ENCODE data around the gene LPCAT2.

The LPCAT2 gene

DNA sequence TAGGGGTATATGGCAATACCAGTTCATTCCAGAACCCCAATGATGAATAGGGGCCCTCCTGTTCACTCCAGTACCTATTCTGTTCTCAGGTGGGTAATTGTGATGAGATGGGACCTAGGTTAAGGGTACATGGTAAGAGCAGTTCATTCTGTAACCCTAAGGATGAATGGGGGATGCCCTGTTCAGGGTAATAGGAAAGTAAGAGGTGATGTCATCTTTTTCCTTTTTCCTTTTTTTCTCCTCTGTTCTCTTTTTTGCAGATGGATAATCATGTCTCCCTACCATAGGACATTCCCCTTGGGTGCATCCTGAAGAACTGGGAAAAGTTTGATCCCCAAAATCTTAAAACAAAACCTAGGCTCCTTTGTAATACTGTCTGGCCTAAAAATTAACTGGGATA lies 121.9 kb downstream of the LPCAT2 start:
- CTCF ChIA-PET = no interaction called here

DNA sequence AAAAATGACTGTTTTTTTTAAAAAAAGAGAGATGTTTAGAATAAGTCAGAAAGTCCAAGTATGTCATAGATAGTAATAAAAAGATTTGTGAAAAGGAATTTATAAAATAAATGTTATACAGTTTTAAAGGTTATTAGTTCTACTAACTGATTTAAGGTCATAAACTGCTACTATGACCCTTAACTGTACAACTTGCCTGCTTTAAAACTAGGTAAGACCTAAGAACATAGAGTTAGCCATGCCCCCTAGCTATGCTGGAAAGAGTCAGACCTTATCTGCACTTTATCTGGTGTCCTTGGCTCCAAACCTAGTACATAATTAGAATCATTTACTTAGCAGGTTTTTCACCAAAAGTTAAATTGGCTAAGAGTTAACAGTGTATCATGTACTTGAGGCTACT lies 123.4 kb downstream of the LPCAT2 start:
- POLR2A ChIA-PET = no interaction called here
- TF ChIP-seq CTBP1 (IDR thresholded peaks at IDR 0.05; ENCODE audit: borderline replicate concordance) (no peak), SUZ12 (IDR thresholded peaks at IDR 0.05) (no peak), HDGF (IDR thresholded peaks at IDR 0.05; ENCODE audit: borderline replicate concordance) (no peak), SP1 (IDR thresholded peaks at IDR 0.05) (no peak), ARNT (IDR thresholded peaks at IDR 0.05) (no peak), FOXM1 (IDR thresholded peaks at IDR 0.05; ENCODE audit: borderline replicate concordance) (no peak), TARDBP (IDR thresholded peaks at IDR 0.05) (no peak), NFRKB (IDR thresholded peaks at IDR 0.05) (no peak), L3MBTL2 (conservative IDR thresholded peaks at IDR 0.05) (no peak)
- TF ChIP-seq, protein P1, sequence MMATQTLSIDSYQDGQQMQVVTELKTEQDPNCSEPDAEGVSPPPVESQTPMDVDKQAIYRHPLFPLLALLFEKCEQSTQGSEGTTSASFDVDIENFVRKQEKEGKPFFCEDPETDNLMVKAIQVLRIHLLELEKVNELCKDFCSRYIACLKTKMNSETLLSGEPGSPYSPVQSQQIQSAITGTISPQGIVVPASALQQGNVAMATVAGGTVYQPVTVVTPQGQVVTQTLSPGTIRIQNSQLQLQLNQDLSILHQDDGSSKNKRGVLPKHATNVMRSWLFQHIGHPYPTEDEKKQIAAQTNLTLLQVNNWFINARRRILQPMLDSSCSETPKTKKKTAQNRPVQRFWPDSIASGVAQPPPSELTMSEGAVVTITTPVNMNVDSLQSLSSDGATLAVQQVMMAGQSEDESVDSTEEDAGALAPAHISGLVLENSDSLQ (IDR thresholded peaks at IDR 0.05) = no peak
- CTCF ChIA-PET = no interaction called here
- DNase-seq (ENCODE audit: extremely low spot score) = no peak

More for the DNA sequence above, 121.9 kb downstream of the LPCAT2 start:
- POLR2A ChIA-PET = no interaction called here
- TF ChIP-seq, protein P1 (IDR thresholded peaks at IDR 0.05) = no peak
- TF ChIP-seq FOXA1 (IDR thresholded peaks at IDR 0.05) (no peak), ARNT (IDR thresholded peaks at IDR 0.05) (no peak), BHLHE40 (IDR thresholded peaks at IDR 0.05; ENCODE audit: borderline replicate concordance) (no peak), L3MBTL2 (conservative IDR thresholded peaks at IDR 0.05) (no peak), CTBP1 (IDR thresholded peaks at IDR 0.05; ENCODE audit: borderline replicate concordance) (no peak), FOXK2 (IDR thresholded peaks at IDR 0.05) (no peak), SUZ12 (IDR thresholded peaks at IDR 0.05) (no peak), NFRKB (IDR thresholded peaks at IDR 0.05) (no peak), HDGF (IDR thresholded peaks at IDR 0.05; ENCODE audit: borderline replicate concordance) (no peak), SP1 (IDR thresholded peaks at IDR 0.05) (no peak), ZNF384 (IDR thresholded peaks at IDR 0.05) (no peak), ELF4 (IDR thresholded peaks at IDR 0.05) (no peak)
- no peak for DNase-seq (ENCODE audit: extremely low spot score)

DNA sequence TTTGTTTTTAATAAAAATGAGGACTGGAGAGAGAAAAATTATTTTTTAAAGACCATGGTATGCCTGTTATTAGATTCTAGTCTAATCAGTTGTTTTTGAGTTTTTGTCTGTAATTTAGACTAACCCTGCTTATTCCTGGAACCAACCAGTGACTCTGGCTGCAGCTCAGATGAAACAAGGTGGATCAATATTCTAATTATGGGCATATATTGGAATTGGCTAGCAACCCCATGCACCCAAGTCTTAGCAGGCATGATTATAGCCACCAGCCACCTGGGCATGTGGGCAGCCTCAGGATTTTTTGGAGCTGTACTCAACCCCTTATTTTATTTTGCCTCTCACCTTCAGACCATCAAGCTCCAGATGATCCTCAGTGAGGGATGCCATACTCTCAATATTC lies 125.3 kb downstream of the LPCAT2 start:
- DNase-seq (ENCODE audit: extremely low spot score) = no peak
- ChIA-PET CTCF (no interaction called here), POLR2A (no interaction called here)
- TF ChIP-seq ARNT (IDR thresholded peaks at IDR 0.05) (no peak), SP1 (IDR thresholded peaks at IDR 0.05) (no peak), CTBP1 (IDR thresholded peaks at IDR 0.05; ENCODE audit: borderline replicate concordance) (no peak), NFRKB (IDR thresholded peaks at IDR 0.05) (no peak), HDGF (IDR thresholded peaks at IDR 0.05; ENCODE audit: borderline replicate concordance) (no peak), SUZ12 (IDR thresholded peaks at IDR 0.05) (no peak), FOXK2 (IDR thresholded peaks at IDR 0.05) (no peak), LEF1 (IDR thresholded peaks at IDR 0.05; ENCODE audit: borderline replicate concordance) (no peak), TARDBP (IDR thresholded peaks at IDR 0.05) (no peak), ELF4 (IDR thresholded peaks at IDR 0.05) (no peak), FOXA1 (IDR thresholded peaks at IDR 0.05) (no peak), ZNF384 (IDR thresholded peaks at IDR 0.05) (no peak), FOXM1 (IDR thresholded peaks at IDR 0.05; ENCODE audit: borderline replicate concordance) (no peak), L3MBTL2 (conservative IDR thresholded peaks at IDR 0.05) (no peak)
- TF ChIP-seq, protein P1 (IDR thresholded peaks at IDR 0.05) = no peak
